ENCODE measurements around the gene SWSAP1. TPM values are rescaled to one million over a fixed set of nuclear protein-coding genes. Genes with fewer than 3 reads are reported as not detected.

The SWSAP1 gene
- total and polyA plus RNA-seq, 2 of the 8 experiments (the other 6 are each of a cell fraction or from before 2014, with no cell fraction given) = 3.1 to 5.2 TPM

GRCh38 chr19:11337080-11337479, 37.4 kb upstream of the SWSAP1 start:
- Histone ChIP-seq H2AFZ (ENCODE audit: low read length) (no peak overlapping the region), H3K4me2 (ENCODE audit: insufficient read depth in 1 of 2, low read depth in 2 of 2, low read length in 2 of 2) (no peak overlapping the region), H3K79me2 (ENCODE audit: control insufficient read depth in 1 of 2, insufficient read depth in 2 of 2, low read length in 2 of 2) (no peaks in the 10 kb centered on the region), H3K36me3 (ENCODE audit: control insufficient read depth in 2 of 4, insufficient read depth in 4 of 4, low read length in 3 of 4) (peaks cover 0 to 9% (median 2%) of the 10 kb centered on the region in 4 experiments; a peak in 3 of 8 replicates), H3K4me3 (ENCODE audit: extremely low read depth in 1 of 4, insufficient read depth in 2 of 4, low read depth in 3 of 4, low read length in 4 of 4) (no peak overlapping the region), H3K18ac (ENCODE audit: extremely low read depth, low read length) (no peak overlapping the region), H3K23me2 (ENCODE audit: low read depth, low read length) (peaks cover 11% of the 10 kb centered on the region; the same call in 1 of the 2 replicates), H3K56ac (replicated peaks; ENCODE audit: insufficient read length, low read depth, low read length) (no peak overlapping the region), H3K79me1 (ENCODE audit: low read depth, low read length) (no peaks in the 10 kb centered on the region), H3K9ac (replicated peaks in 1 of 4; ENCODE audit: extremely low read depth in 1 of 4, low read depth in 3 of 4, low read length in 3 of 4) (no peak overlapping the region), H3K9me3 (ENCODE audit: insufficient read depth in 2 of 2, low read depth in 1 of 2, low read length in 1 of 2) (no peaks in the 10 kb centered on the region), H3K14ac (ENCODE audit: insufficient read length) (no peak overlapping the region), H2BK5ac (ENCODE audit: low read depth, low read length) (no peak overlapping the region), H2AK5ac (ENCODE audit: low read depth, low read length) (no peak overlapping the region), H3K23ac (ENCODE audit: insufficient read length) (no peak overlapping the region), H3K27ac (ENCODE audit: low read depth, low read length) (no peak overlapping the region), H4K5ac (ENCODE audit: insufficient read length, low read depth, low read length) (no peak overlapping the region), H2BK20ac (ENCODE audit: low read length) (no peak overlapping the region), H4K20me1 (replicated peaks in 1 of 2; ENCODE audit: control insufficient read depth in 1 of 2, insufficient read depth in 2 of 2, low read length in 2 of 2) (peaks cover 2 to 5% of the 10 kb centered on the region in 2 experiments), H3K4ac (replicated peaks; ENCODE audit: insufficient read length, low read depth, low read length) (no peak overlapping the region), H3K27me3 (replicated peaks in 1 of 4; ENCODE audit: control insufficient read depth in 3 of 4, extremely low read depth in 1 of 4, insufficient read depth in 3 of 4, low read length in 3 of 4) (no peaks in the 10 kb centered on the region; a peak in 2 of 7 replicates), H2BK120ac (replicated peaks; ENCODE audit: low read depth, low read length) (no peak overlapping the region), H3K4me1 (replicated peaks in 1 of 4; ENCODE audit: control insufficient read depth in 3 of 4, insufficient read depth in 4 of 4, low read length in 3 of 4) (peaks cover 0 to 4% (median 1%) of the 10 kb centered on the region in 4 experiments; a peak in 4 of 7 replicates), H4K8ac (ENCODE audit: extremely low read depth, insufficient read depth, low read length) (no peak overlapping the region), H2BK15ac (ENCODE audit: low read length) (no peak overlapping the region), H2BK12ac (ENCODE audit: low read depth, low read length) (no peak overlapping the region), H4K91ac (replicated peaks; ENCODE audit: insufficient read length, low read length) (no peak overlapping the region)
- TF ChIP-seq POLR2A (IDR thresholded peaks at IDR 0.05; ENCODE audit: control extremely low read depth in 1 of 2, low read depth in 2 of 2, low read length in 2 of 2) (no peak), RNF2 (IDR thresholded peaks at IDR 0.05; ENCODE audit: borderline replicate concordance, low read depth, low read length, missing control alignments, poor library complexity, severe bottlenecking) (no peak), E2F6 (IDR thresholded peaks at IDR 0.05) (no peak), POU5F1 (IDR thresholded peaks at IDR 0.05; ENCODE audit: low read depth, low read length) (no peak), NANOG (IDR thresholded peaks at IDR 0.05; ENCODE audit: insufficient read depth, low read depth, low read length, poor library complexity, severe bottlenecking) (no peak), NRF1 (IDR thresholded peaks at IDR 0.05; ENCODE audit: low read depth, low read length) (no peak)
- ChIA-PET POLR2A (ENCODE audit: partially characterized antibody) (interaction anchor here (1.2 to 1.5 kb wide), 3 partner anchors 10 to 75 kb away, joined by 3 to 4 read pairs (median 4); partner anchors contain the start of gene DOCK6), CTCF (ENCODE audit: partially characterized antibody) (interaction anchor here (1.4 kb wide), 1 partner anchor 32 kb away, joined by 3 read pairs; no protein-coding TSS in a partner anchor)
- DNase-seq (ENCODE audit: low read depth in 1 of 2, low spot score in 2 of 2) = no peak
- WGBS, 2 experiments (ENCODE audit: extremely low coverage in 1 of 2, insufficient coverage in 1 of 2, insufficient read length in 1 of 2, insufficient replicate concordance in 2 of 2, low coverage in 1 of 2, low lambda C conversion rate in 2 of 2, missing lambda C conversion rate in 1 of 2) = 90% methylated on average over 13 of the region's 14 CpGs; no CpG with 5 or more reads in 1 of the 2 experiments
- FAIRE-seq = no peak
